GM23338 (cell line): Measurements from ENCODE around the gene MON2. TPM values are rescaled to one million over a fixed set of nuclear protein-coding genes. Genes with fewer than 3 reads are reported as not detected.

Experiments
- ATAC-seq: fragments of 200-7000 bp; cut with Tn5 transposase; 3 replicates; pipeline ENCODE4 v1.9.1; 2020
- DNase-seq: peaks from one replicate; pipeline ENCODE4 v3.0.0-alpha.2; 2015; ENCODE audit warnings: low spot score
- H2AFZ ChIP-seq: fragments of 200-600 bp; sonication (generic); 2 replicates; pipeline ENCODE4 v1.8.0; 2016; ENCODE audit warnings: antibody characterized with exemption, mild to moderate bottlenecking, moderate library complexity
- H3F3A ChIP-seq: fragments of 200-600 bp; sonication (generic); replicated peaks from 2 replicates; pipeline ENCODE4 v1.8.0; 2017; ENCODE audit warnings: antibody characterized with exemption, mixed run types, low read depth
- H3K27ac ChIP-seq: fragments of 200-600 bp; sonication (generic); 2 replicates; pipeline ENCODE4 v1.6.1; 2016; ENCODE audit warnings: low read depth
- H3K27me3 ChIP-seq: fragments of 200-600 bp; sonication (generic); 2 replicates; pipeline ENCODE4 v1.8.0; 2016; ENCODE audit warnings: mild to moderate bottlenecking, mixed run types, moderate library complexity; ENCODE audit not compliant: insufficient read depth
- H3K36me3 ChIP-seq: fragments of 200-600 bp; sonication (generic); 2 replicates; pipeline ENCODE4 v1.8.0; 2016; ENCODE audit warnings: mild to moderate bottlenecking; ENCODE audit not compliant: insufficient read depth
- H3K4me1 ChIP-seq: fragments of 200-600 bp; sonication (generic); 2 replicates; pipeline ENCODE4 v1.8.0; 2016; ENCODE audit warnings: mild to moderate bottlenecking, moderate library complexity; ENCODE audit not compliant: insufficient read depth
- H3K4me2 ChIP-seq: fragments of 200-600 bp; sonication (generic); 2 replicates; pipeline ENCODE4 v1.7.1; 2017; ENCODE audit warnings: mixed run types
- H3K4me3 ChIP-seq: fragments of 200-600 bp; sonication (generic); 2 replicates; pipeline ENCODE4 v1.6.1; 2016; ENCODE audit warnings: mixed run types
- H3K79me2 ChIP-seq: fragments of 200-600 bp; sonication (generic); replicated peaks from 2 replicates; pipeline ENCODE4 v1.8.0; 2017; ENCODE audit warnings: mild to moderate bottlenecking; ENCODE audit not compliant: insufficient read depth
- H3K9me2 ChIP-seq: fragments of 200-600 bp; sonication (generic); 2 replicates; pipeline ENCODE4 v1.8.0; 2017; ENCODE audit not compliant: insufficient read depth
- H4K20me1 ChIP-seq: fragments of 200-600 bp; sonication (generic); replicated peaks from 2 replicates; pipeline ENCODE4 v1.8.0; 2017; ENCODE audit warnings: mild to moderate bottlenecking; ENCODE audit not compliant: insufficient read depth
- H3K27ac Mint-ChIP-seq: 2 replicates; pipeline ENCODE4 v1.8.0; 2020; ENCODE audit warnings: inconsistent platforms, mild to moderate bottlenecking, moderate library complexity, mixed read lengths
- H3K27me3 Mint-ChIP-seq: 3 replicates; pipeline ENCODE4 v1.8.0; 2022; ENCODE audit warnings: low read depth, mild to moderate bottlenecking, moderate library complexity, mixed read lengths, inconsistent platforms; ENCODE audit not compliant: insufficient read depth, poor library complexity
- H3K36me3 Mint-ChIP-seq: 3 replicates; pipeline ENCODE4 v1.8.0; 2021; ENCODE audit warnings: low read depth, mild to moderate bottlenecking, inconsistent platforms, moderate library complexity, mixed read lengths
- H3K4me1 Mint-ChIP-seq: 3 replicates; pipeline ENCODE4 v1.8.0; 2020; ENCODE audit warnings: mild to moderate bottlenecking, inconsistent platforms, mixed read lengths
- H3K4me3 Mint-ChIP-seq: 3 replicates; pipeline ENCODE4 v1.8.0; 2021; ENCODE audit warnings: moderate library complexity, mild to moderate bottlenecking, inconsistent platforms, mixed read lengths
- H3K9me3 Mint-ChIP-seq: 3 replicates; pipeline ENCODE4 v1.8.0; 2020; ENCODE audit warnings: moderate library complexity, mild to moderate bottlenecking, inconsistent platforms, mixed read lengths
- ETS1 ChIP-seq: IDR thresholded peaks from 2 replicates; pipeline ENCODE4 v1.6.1; 2016; ENCODE audit warnings: antibody characterized with exemption
- JUNB ChIP-seq: IDR thresholded peaks from one replicate; pipeline ENCODE4 v1.6.1; 2016; ENCODE audit warnings: antibody characterized with exemption; ENCODE audit not compliant: unreplicated experiment
- REST ChIP-seq: IDR thresholded peaks from one replicate; pipeline ENCODE4 v1.6.1; 2018; ENCODE audit warnings: antibody characterized with exemption; ENCODE audit not compliant: unreplicated experiment
- STAT1 ChIP-seq: IDR thresholded peaks from one replicate; pipeline ENCODE4 v1.6.1; 2016; ENCODE audit warnings: antibody characterized with exemption; ENCODE audit not compliant: unreplicated experiment
- ZNF331 ChIP-seq: fragments of 250-450 bp; sonication (Bioruptor Pico); IDR thresholded peaks from 2 replicates; pipeline ENCODE4 v1.5.0; 2020; ENCODE audit warnings: low read depth, mild to moderate bottlenecking, moderate library complexity
- ZNF462 ChIP-seq: fragments of 250-450 bp; sonication (Bioruptor Pico); IDR thresholded peaks from 2 replicates; pipeline ENCODE4 v1.5.0; 2020; ENCODE audit warnings: mild to moderate bottlenecking, moderate library complexity
- polyA plus RNA-seq: library from polyadenylated mRNA; unstranded; fragments of >200 nt; fragmentation: Nextera tagmentation; extraction: Ambion mirVana; gene quantifications from 2 replicates; pipeline ENCODE4 v1.2.1, GENCODE V29; 2016
- total RNA-seq: library from RNA; depleted of rRNA; stranded (reverse); fragments of >200 nt; shearing (Covaris generic); gene quantifications from 2 replicates; pipeline ENCODE4 v1.2.3, GENCODE V29; 2014

The MON2 gene
- total and polyA plus RNA-seq, 2 experiments from 2014 or later: 11.0 to 27.3 TPM

GRCh38 chr12:62575036-62575435 is 108.4 kb downstream of the MON2 start (continued):
- TF ChIP-seq ZNF462: no peak
- TF ChIP-seq JUNB: no peak
- TF ChIP-seq ZNF331 (CRISPR knock-in tag): no peak
- no peak for TF ChIP-seq REST
- no peak for TF ChIP-seq STAT1

- H3K27me3 Mint-ChIP-seq: no peaks in the 10 kb centered on the region
- no peaks in the 10 kb centered on the region; the same call in 1 of the 2 replicates for H3K4me1 ChIP-seq
- H3K79me2 ChIP-seq: no peaks in the 10 kb centered on the region
- 0 out of 2 replicates have a peak, but pooled peaks cover 4% of the 10 kb centered on the region for H3K36me3 ChIP-seq
- H3K27ac ChIP-seq: no peak overlapping the region
- H3K4me3 ChIP-seq: no peak overlapping the region
- no peaks in the 10 kb centered on the region for H3F3A ChIP-seq
- DNase-seq (no peak), ATAC-seq (no peak)
- H3K36me3 Mint-ChIP-seq: no peaks in the 10 kb centered on the region; the same call in 2 of the 3 replicates
- H3K9me3 Mint-ChIP-seq: no peaks in the 10 kb centered on the region
- no peaks in the 10 kb centered on the region for H3K4me1 Mint-ChIP-seq
- no peak overlapping the region for H3K27ac Mint-ChIP-seq
- no peak overlapping the region for H2AFZ ChIP-seq
- H3K27me3 ChIP-seq: no peaks in the 10 kb centered on the region
- H4K20me1 ChIP-seq: no peaks in the 10 kb centered on the region
- no peak overlapping the region for H3K4me2 ChIP-seq
- H3K4me3 Mint-ChIP-seq: no peak overlapping the region
- H3K9me2 ChIP-seq: no peaks in the 10 kb centered on the region
- no peak for TF ChIP-seq ETS1
Observed at GRCh38 chr12:62576503-62576902, 109.9 kb downstream of the MON2 start.
